Chondrocyte (in vitro differentiated cells): ENCODE results near the gene BICRAL. TPM values are rescaled to one million over a fixed set of nuclear protein-coding genes. Genes with fewer than 3 reads are reported as not detected.
"Not testable (repeated sequence)": the region's sequence is repeated elsewhere in the genome, so short reads cannot be mapped to it uniquely, and the experiment has no call there.

ENCODE experiments used
- DNase-seq: peaks from one replicate; pipeline ENCODE4 v3.0.0; 2021; ENCODE audit warnings: mixed read lengths, low spot score
- H3K27ac Mint-ChIP-seq: one replicate; pipeline ENCODE4 v1.8.0; 2021; ENCODE audit warnings: mild to moderate bottlenecking, moderate library complexity, mixed read lengths; ENCODE audit not compliant: unreplicated experiment
- H3K27me3 Mint-ChIP-seq: 2 replicates; pipeline ENCODE4 v1.8.0; 2021; ENCODE audit warnings: low read depth, mixed read lengths
- H3K36me3 Mint-ChIP-seq: 2 replicates; pipeline ENCODE4 v1.8.0; 2021; ENCODE audit warnings: low read depth, mixed read lengths
- H3K4me1 Mint-ChIP-seq: 2 replicates; pipeline ENCODE4 v1.8.0; 2021; ENCODE audit warnings: low read depth, mild to moderate bottlenecking, mixed read lengths
- H3K4me3 Mint-ChIP-seq: one replicate; pipeline ENCODE4 v1.8.0; 2021; ENCODE audit warnings: mild to moderate bottlenecking, moderate library complexity, mixed read lengths; ENCODE audit not compliant: unreplicated experiment
- H3K9me3 Mint-ChIP-seq: 2 replicates; pipeline ENCODE4 v1.8.0; 2021; ENCODE audit warnings: low read depth, mixed read lengths
- total RNA-seq: library from RNA; stranded (reverse); gene quantifications from 3 replicates; pipeline ENCODE4 v1.2.1, GENCODE V29; 2021
- TF ChIP-seq, protein P1 (sequence below): fragments of 200-600 bp; sonication (generic); IDR thresholded peaks from 2 replicates; pipeline ENCODE4 v1.5.0; 2021; ENCODE audit warnings: antibody characterized with exemption, mild to moderate bottlenecking, moderate library complexity

BICRAL gene
- total RNA-seq, 1 donor from 2014 or later: 9.7 TPM

DNA sequence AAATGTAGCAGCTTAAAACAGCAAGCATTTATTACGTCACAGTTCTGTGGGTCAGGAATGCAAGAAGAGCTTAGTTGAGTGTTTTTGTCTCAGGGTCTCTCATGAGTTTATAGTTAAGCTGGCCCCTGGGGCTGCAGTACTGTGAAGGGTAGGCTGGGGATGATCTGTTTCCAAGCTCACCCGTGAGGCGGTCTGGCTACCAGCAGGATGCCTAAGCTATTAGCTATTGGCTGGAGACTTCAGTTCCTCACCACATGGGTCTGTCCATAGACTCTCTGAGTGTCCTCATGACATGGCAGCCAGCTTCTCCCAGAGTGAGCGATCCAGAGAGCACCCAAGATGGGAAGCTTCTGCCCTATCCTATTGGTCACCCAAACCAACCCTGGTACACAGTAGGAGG is 12.8 kb upstream of the BICRAL start:
- peaks cover 11% of the 10 kb centered on the region for H3K4me1 Mint-ChIP-seq
- TF ChIP-seq, protein P1, sequence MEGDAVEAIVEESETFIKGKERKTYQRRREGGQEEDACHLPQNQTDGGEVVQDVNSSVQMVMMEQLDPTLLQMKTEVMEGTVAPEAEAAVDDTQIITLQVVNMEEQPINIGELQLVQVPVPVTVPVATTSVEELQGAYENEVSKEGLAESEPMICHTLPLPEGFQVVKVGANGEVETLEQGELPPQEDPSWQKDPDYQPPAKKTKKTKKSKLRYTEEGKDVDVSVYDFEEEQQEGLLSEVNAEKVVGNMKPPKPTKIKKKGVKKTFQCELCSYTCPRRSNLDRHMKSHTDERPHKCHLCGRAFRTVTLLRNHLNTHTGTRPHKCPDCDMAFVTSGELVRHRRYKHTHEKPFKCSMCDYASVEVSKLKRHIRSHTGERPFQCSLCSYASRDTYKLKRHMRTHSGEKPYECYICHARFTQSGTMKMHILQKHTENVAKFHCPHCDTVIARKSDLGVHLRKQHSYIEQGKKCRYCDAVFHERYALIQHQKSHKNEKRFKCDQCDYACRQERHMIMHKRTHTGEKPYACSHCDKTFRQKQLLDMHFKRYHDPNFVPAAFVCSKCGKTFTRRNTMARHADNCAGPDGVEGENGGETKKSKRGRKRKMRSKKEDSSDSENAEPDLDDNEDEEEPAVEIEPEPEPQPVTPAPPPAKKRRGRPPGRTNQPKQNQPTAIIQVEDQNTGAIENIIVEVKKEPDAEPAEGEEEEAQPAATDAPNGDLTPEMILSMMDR: no peak
- DNase-seq: no peak
- no peaks in the 10 kb centered on the region for H3K9me3 Mint-ChIP-seq
- H3K27ac Mint-ChIP-seq: no peak overlapping the region
- H3K36me3 Mint-ChIP-seq: no peaks in the 10 kb centered on the region
- H3K27me3 Mint-ChIP-seq: no peaks in the 10 kb centered on the region
- no peak overlapping the region for H3K4me3 Mint-ChIP-seq

GRCh38 chr6:42769836-42770235 is 12.0 kb upstream of the BICRAL start:
- H3K27me3 Mint-ChIP-seq: no peaks in the 10 kb centered on the region
- DNase-seq: no peak
- peaks cover 11% of the 10 kb centered on the region for H3K4me1 Mint-ChIP-seq
- TF ChIP-seq, protein P1: no peak
- no peak overlapping the region for H3K27ac Mint-ChIP-seq
- H3K9me3 Mint-ChIP-seq: no peaks in the 10 kb centered on the region
- H3K4me3 Mint-ChIP-seq: no peak overlapping the region
- no peaks in the 10 kb centered on the region for H3K36me3 Mint-ChIP-seq

DNA sequence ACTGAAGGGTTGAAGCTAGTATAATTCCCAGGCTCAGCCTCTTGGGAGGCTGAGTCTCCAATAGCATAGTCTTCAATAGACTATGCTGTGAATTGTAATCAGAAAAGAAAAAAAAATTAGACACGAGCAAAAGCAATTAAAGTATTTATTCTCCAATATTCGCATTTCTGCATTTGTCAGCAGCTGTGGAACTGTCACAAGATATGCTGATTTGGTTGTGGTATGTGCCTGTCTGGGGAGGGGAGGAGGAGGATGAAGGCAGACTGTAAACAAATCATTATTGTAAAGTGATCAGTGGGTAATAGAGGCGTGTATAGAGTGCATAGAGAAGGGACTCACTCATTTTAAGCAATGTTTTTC is 10.1 kb upstream of the BICRAL start:
- no peaks in the 10 kb centered on the region for H3K27me3 Mint-ChIP-seq
- H3K4me3 Mint-ChIP-seq: no peak overlapping the region
- H3K27ac Mint-ChIP-seq: no peak overlapping the region
- H3K36me3 Mint-ChIP-seq: no peaks in the 10 kb centered on the region
- no peak for DNase-seq
- no peaks in the 10 kb centered on the region for H3K4me1 Mint-ChIP-seq
- TF ChIP-seq, protein P1: no peak
- H3K9me3 Mint-ChIP-seq: no peaks in the 10 kb centered on the region

DNA sequence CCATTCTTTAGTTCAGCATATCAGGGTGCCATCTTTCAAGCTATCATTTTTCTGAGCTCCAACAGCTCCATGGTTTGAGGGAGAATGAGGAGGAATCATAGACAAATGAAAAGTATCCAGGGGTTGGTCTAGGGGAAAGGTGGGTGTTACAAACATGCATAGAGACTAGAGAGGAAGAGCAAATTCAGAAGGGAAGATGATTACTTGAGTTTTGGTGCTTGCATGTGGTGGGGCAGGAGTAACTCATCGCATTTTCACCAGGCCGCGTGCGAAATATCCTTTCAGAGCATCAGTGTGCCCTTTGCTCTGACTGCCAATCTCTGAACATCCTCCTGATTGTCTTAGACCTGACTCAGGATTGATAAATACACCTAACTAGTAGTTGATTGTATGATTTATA is 7.7 kb upstream of the BICRAL start:
- H3K36me3 Mint-ChIP-seq: no peaks in the 10 kb centered on the region
- H3K4me3 Mint-ChIP-seq: no peak overlapping the region
- no peaks in the 10 kb centered on the region for H3K9me3 Mint-ChIP-seq
- H3K27me3 Mint-ChIP-seq: no peaks in the 10 kb centered on the region
- no peak for DNase-seq
- no peak overlapping the region for H3K27ac Mint-ChIP-seq
- TF ChIP-seq, protein P1: no peak
- peaks cover 12% of the 10 kb centered on the region for H3K4me1 Mint-ChIP-seq

GRCh38 chr6:42774821-42775487 is 6.9 kb upstream of the BICRAL start:
- H3K27ac Mint-ChIP-seq, H3K27me3 Mint-ChIP-seq, H3K4me3 Mint-ChIP-seq, H3K36me3 Mint-ChIP-seq, H3K9me3 Mint-ChIP-seq, DNase-seq: not testable (repeated sequence)
- peaks cover 12% of the 10 kb centered on the region for H3K4me1 Mint-ChIP-seq

GRCh38 chr6:42777126-42777822 is 4.6 kb upstream of the BICRAL start:
- Mint-ChIP-seq H3K9me3 (no peaks in the 10 kb centered on the region), H3K27me3 (no peaks in the 10 kb centered on the region), H3K27ac (peak overlapping the region; percentile 39), H3K4me3 (no peak overlapping the region), H3K4me1 (peaks cover 19% of the 10 kb centered on the region), H3K36me3 (no peaks in the 10 kb centered on the region)
- DNase-seq: no peak
- TF ChIP-seq, protein P1: no peak
